ENCODE results near the gene ITGB1BP2. TPM values are rescaled to one million over a fixed set of nuclear protein-coding genes. Genes with fewer than 3 reads are reported as not detected.
"Not testable (repeated sequence)": the region's sequence is repeated elsewhere in the genome, so short reads cannot be mapped to it uniquely, and the experiment has no call there.

Gene ITGB1BP2
- total RNA-seq, 4 donors from 2014 or later = 0.16 to 1.9 (median 0.21) TPM; not detected in 1

DNA sequence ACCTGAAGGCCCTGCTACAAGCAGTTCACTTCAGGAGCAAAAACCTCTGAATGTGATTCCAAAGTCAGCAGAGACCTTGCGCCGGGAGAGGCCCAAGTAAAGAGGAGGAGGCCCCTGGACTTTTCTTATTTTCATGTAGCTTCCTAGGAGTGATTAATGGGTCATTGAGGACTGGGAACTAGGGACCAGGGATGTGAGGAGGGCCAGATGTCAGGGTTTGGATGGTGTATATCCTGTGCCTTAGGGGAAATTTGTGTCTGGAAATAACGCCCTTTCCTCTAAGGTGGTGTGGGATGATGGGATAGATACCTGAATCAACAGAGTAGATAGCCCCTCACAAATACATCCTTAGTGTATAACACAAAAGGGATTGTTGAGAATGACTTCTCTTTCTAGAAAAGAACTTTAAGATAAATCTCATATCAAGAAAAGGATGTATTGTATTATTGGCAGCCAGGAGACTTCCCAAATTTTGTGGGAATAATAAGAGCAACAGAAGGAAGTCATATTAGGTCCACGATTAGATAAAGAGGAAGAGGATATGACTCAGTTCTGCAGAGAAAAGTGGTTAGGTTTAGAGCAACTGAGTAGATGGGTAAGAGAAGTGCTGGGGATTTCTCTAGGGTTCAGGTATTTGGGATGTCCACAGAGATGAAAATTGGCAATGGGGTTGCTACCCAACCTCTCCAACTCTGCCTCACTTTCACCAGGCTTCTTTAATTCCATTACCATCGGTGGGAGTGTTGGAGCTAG, 1.1 kb downstream of the ITGB1BP2 start:
- H3K4me3 ChIP-seq (ENCODE audit: low read depth, poor library complexity, severe bottlenecking) = no peak overlapping the region
- no peak for TF ChIP-seq POLR2A (IDR thresholded peaks at IDR 0.05)
- TF ChIP-seq, protein P1, sequence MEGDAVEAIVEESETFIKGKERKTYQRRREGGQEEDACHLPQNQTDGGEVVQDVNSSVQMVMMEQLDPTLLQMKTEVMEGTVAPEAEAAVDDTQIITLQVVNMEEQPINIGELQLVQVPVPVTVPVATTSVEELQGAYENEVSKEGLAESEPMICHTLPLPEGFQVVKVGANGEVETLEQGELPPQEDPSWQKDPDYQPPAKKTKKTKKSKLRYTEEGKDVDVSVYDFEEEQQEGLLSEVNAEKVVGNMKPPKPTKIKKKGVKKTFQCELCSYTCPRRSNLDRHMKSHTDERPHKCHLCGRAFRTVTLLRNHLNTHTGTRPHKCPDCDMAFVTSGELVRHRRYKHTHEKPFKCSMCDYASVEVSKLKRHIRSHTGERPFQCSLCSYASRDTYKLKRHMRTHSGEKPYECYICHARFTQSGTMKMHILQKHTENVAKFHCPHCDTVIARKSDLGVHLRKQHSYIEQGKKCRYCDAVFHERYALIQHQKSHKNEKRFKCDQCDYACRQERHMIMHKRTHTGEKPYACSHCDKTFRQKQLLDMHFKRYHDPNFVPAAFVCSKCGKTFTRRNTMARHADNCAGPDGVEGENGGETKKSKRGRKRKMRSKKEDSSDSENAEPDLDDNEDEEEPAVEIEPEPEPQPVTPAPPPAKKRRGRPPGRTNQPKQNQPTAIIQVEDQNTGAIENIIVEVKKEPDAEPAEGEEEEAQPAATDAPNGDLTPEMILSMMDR (IDR thresholded peaks at IDR 0.05) = no peak
- intact Hi-C loops (cut with DNase I; ENCODE audit: low total_unique reads) = no loop called here
- WGBS, 2 donors = 70 to 83% methylated on average over 5 of the region's 5 CpGs
- no peak for DNase-seq (ENCODE audit: low spot score in 2 of 2)

GRCh38 chrX:71304561-71304960, 3.0 kb downstream of the ITGB1BP2 start:
- H3K4me3 ChIP-seq (ENCODE audit: low read depth, poor library complexity, severe bottlenecking) = no peak overlapping the region
- no peak for DNase-seq (ENCODE audit: low spot score in 2 of 2)
- intact Hi-C loops (cut with DNase I; ENCODE audit: low total_unique reads) = no loop called here
- WGBS, 2 donors = 79 to 89% methylated on average over 2 of the region's 2 CpGs
- no peak for TF ChIP-seq POLR2A (IDR thresholded peaks at IDR 0.05)
- TF ChIP-seq, protein P1 (IDR thresholded peaks at IDR 0.05) = no peak

- intact Hi-C loops (cut with DNase I; ENCODE audit: low total_unique reads) = no loop called here
- no peak overlapping the region for H3K4me3 ChIP-seq (ENCODE audit: low read depth, poor library complexity, severe bottlenecking)
- WGBS, 2 donors = 83 to 94% methylated on average over 7 of the region's 7 CpGs
- TF ChIP-seq, protein P1 (IDR thresholded peaks at IDR 0.05) = no peak
- TF ChIP-seq POLR2A (IDR thresholded peaks at IDR 0.05) = no peak
- no peak for DNase-seq (ENCODE audit: low spot score in 2 of 2)
Observed at GRCh38 chrX:71315917-71316316, 14.4 kb downstream of the ITGB1BP2 start.

- intact Hi-C loops (cut with DNase I; ENCODE audit: low total_unique reads); H3K4me3 ChIP-seq (ENCODE audit: low read depth, poor library complexity, severe bottlenecking); DNase-seq (ENCODE audit: low spot score in 2 of 2): not testable (repeated sequence)
- 20 to 37% methylated on average over 1 of the region's 1 CpG for WGBS, 2 donors
Observed at GRCh38 chrX:71316959-71317358, 15.4 kb downstream of the ITGB1BP2 start.

DNA sequence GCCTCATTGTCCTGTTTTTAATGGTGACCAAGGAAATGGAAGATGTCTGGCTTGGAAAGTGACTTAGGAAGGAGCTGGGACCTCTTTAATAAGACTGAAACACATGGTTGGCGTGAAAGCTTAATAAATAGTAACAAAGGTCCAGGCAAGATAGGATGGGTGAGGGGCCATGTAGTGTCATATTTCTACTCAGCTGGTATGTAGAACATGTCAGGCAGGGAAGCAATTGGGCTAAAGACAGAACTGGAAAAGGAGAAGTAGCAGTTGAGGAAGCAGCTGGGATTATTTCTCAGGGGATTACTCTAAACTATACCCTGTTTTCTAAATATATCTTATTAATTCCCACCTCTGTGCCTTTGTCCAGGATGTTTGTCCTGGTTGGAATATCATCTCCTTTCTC, 18.6 kb downstream of the ITGB1BP2 start:
- no peak for TF ChIP-seq POLR2A (IDR thresholded peaks at IDR 0.05)
- TF ChIP-seq, protein P1 (IDR thresholded peaks at IDR 0.05) = no peak
- intact Hi-C loops (cut with DNase I; ENCODE audit: low total_unique reads) = no loop called here
- DNase-seq (ENCODE audit: low spot score in 2 of 2) = no peak
- WGBS, 2 donors = 91 to 94% methylated on average over 1 of the region's 1 CpG
- no peak overlapping the region for H3K4me3 ChIP-seq (ENCODE audit: low read depth, poor library complexity, severe bottlenecking)

GRCh38 chrX:71321731-71322130, 20.2 kb downstream of the ITGB1BP2 start:
- intact Hi-C loops (cut with DNase I; ENCODE audit: low total_unique reads) = no loop called here
- TF ChIP-seq, protein P1 (IDR thresholded peaks at IDR 0.05) = no peak
- TF ChIP-seq POLR2A (IDR thresholded peaks at IDR 0.05) = no peak
- H3K4me3 ChIP-seq (ENCODE audit: low read depth, poor library complexity, severe bottlenecking) = no peak overlapping the region
- DNase-seq (ENCODE audit: low spot score in 2 of 2) = no peak
- 85 to 88% methylated on average over 1 of the region's 1 CpG for WGBS, 2 donors

GRCh38 chrX:71324452-71324851, 22.9 kb downstream of the ITGB1BP2 start:
- DNase-seq (ENCODE audit: low spot score in 2 of 2); H3K4me3 ChIP-seq (ENCODE audit: low read depth, poor library complexity, severe bottlenecking); intact Hi-C loops (cut with DNase I; ENCODE audit: low total_unique reads): not testable (repeated sequence)
- 93 to 96% methylated on average over 11 of the region's 11 CpGs for whole genome bisulfite sequencing, 2 donors

Measured in lower leg skin (tissue), 4 donors.